GM21825 (cell line): ENCODE measurements around the gene GRAMD4.

Experiments used
- ATAC-seq: cut with Tn5 transposase; IDR thresholded peaks from one replicate; pipeline ENCODE4 v1.9.1; 2021; ENCODE audit warnings: mild to moderate bottlenecking, moderate library complexity; ENCODE audit not compliant: unreplicated experiment

Gene GRAMD4

DNA sequence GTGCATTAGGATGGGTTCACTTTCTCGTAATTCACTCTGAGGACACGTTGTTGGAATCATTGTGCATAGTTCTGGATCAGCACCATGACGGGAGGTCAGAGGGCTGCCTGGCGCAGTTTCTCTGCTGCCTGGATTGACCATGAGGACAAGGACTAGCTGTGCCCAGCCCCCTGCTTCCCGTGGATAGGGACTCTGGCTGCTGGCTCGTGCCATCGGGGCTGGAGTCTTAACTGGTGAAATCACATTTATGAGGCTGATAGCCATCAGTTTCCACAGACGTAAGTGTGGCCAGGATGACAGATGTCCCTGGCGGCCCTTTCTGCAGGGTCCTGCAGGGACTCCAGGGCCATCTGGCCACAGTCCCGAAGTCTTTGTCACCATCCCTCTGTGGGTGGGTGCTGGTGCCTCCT is 24.1 kb upstream of the GRAMD4 start:
- no peak for ATAC-seq

DNA sequence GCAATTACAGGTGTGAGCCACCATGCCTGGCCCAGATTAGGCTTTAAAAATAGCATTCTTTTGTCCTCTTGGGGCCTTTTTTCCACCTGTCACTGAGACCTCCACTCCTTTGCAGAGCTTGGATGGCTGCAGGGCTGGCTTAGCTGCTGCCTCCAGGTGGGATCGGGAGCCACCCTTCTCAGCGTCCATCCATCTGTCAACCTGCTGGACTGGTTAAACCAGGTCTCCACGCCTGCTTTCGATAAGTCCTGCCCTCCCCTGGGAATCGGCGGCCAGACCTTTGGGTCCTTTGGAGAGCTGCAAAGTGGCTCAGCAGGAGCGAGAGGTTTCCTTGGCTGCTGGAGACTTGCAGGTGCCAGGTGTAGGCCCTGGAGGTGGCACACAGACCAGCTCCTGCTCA is 23.4 kb upstream of the GRAMD4 start:
- no peak for ATAC-seq

DNA sequence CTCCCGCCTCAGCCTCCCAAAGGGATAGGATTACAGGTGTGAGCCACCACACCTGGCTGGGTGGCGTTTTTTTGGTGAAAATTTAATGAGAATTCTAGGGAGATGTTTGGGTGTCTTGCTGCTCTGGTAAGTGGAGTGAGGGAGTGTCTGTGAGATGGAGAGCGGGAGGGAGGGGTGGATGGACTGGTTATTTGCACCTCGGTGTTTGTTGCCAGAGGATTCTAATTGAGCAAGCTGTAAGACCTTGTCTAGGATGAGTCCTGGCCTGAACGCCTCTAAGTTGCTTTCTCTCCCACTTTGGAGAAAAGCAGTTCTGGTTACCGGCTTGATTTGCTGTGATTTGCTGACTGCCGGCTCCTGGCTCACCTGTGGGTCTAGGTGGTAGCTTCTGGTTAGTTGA is 22.0 kb upstream of the GRAMD4 start:
- no peak for ATAC-seq

DNA sequence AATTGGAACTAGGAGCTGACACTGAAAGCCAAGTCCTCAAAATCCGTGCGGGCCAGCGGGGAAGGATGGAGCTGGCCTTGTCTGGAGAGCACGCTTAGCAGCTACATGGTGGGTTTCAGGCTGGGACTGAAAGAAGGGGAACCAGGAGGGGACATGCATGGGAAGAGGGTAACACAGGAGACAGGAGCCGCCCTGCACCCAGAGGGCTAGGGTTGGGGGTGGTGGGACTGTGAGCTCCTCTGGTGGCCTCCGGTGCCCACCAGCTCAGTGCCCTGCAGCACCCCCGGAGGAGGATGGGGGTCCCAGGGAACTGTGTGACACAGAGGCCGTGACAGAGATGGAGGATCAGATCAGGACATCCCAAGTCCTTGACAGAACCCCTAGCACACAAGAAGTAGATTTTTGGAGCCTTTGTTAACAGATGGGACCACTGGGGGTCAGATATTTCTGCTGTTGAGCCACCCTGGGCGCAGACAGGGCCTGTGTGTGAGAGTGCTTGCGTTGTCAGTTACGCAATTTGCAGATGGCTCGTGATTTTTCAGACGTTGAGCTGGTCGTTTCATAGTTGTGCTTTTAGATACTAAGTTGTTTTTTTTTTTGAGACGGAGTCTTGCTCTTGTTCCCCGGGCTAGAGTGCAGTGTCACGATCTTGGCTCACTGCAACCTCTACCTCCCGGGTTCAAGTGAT is 21.3 kb upstream of the GRAMD4 start:
- ATAC-seq = no peak

DNA sequence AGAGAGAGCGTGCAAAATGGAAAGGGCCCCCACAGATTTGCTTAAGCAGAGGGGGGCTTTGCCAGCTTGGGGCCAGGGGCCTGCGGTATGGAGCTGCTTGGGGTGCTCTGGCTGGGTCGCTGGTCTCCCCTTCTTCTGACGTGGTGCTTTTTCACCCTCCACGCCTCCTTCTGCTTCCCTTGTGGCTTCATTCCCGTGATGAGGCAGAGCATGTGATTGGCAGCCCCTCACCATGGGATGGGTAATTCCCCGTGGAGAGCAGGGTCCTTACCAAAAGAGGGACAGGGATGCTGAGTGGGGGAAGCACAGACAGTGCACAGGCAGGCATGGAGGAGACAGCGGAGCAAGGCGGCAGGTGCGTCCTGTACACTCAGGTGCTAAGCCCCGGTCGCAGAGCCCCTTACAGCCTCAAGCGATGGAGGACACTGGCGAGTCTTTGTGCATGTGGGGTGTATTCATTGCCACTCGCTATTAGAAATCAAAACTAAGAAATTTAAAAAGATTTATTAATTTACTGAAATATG is 19.9 kb upstream of the GRAMD4 start:
- ATAC-seq = no peak

DNA sequence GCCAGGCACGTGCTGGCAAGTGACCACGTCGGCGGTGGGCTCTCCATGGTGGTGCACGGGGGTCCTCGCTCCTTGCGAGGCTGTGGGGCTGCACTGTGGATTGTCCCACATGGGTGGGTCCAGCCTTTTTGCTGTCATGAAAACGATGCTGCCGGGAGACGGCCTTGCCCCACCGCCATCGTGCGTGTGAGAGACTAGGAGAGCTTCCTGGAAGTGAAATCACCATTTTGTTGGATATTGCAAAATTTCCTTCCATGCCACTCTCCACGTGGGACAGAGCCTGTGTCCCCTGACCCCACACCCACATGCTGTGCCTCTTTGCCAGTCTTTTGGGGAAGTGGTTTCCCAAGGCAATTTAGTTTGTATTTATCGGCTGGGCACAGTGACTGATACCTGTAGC is 18.2 kb upstream of the GRAMD4 start:
- no peak for ATAC-seq

DNA sequence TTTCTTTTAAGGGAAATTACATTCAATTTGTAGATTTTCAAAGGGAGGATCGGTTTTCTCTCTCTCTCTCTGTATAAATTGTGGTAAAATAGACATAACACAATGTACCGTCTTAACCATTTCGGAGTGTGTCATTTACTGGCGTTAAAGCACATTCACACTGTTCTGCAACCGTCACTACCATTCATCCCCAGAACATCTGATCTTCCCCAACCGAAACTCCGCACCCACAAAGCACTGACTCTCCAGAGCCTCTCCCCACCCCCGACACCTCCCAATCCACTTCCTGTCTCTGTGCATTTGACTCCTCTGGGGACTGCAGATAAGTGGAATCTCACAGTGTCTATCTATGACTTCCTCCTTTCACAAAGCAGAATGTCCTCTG is 15.9 kb upstream of the GRAMD4 start:
- ATAC-seq = no peak

DNA sequence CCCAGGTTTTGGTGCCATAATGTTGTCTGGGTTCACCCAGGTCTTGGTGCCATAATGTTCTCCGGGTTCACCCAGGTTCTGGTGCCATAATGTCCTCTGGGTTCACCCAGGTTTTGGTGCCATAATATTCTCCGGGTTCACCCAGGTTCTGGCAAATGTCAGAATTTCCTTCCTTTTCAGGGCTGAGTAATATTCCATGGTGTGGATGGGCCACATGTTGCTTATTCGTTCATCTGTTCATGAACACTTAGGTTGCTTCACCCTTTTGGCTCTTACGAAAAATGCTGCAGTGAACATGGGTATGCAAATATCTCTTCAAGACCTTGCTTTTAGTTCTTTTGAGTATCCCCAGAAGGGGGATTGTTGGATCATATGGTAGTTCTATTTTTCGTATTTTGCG is 15.1 kb upstream of the GRAMD4 start:
- no peak for ATAC-seq

DNA sequence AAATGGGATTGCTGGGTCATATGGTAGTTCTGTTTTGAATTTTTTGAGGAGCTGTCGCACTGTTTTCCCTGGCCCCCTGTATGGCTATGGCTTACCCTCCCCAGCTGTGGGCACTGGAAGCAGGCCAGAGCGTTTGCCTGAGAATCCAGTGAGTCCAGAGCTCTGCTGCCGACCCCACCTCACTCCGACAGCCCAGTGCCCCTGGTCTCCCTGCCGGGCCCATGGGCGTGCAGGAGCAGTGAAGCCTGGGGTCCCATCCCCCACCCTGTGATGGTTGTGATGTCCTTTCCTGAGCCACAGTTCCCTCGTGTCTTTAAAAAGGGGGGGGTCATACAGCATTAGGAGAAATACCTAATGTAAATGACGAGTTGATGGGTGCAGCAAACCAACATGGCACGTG is 13.3 kb upstream of the GRAMD4 start:
- ATAC-seq = no peak

DNA sequence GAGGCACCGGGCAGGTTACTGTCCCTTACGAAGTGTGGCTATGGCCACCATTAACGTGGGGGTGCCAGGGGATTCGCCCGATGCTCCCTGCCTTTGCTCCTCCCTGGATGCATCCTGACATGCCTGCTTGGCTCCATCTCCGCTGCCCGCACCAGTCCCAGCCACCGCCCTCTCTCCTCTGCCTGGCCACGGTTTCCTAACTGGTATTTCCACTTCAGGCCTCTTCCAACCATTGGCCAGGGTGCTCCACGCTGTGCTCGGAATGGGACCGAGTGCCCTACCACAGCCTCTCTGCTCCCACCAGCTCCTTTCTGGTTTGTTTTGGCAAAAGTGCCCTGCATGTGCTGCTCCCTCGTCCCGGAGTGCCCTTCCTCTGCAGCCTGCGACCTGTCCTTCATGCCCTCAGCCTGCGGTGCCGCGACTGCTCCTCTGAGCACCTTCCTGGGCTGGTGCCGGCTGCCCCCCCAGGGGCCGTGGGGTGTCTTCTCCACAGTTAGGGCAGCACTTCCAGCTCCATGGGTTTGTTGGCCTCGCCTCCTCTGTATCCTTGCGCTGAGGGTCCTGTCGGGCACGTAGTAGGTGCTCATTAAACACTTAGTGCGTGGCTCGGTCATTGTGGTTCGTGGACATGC is 12.6 kb upstream of the GRAMD4 start:
- no peak for ATAC-seq

DNA sequence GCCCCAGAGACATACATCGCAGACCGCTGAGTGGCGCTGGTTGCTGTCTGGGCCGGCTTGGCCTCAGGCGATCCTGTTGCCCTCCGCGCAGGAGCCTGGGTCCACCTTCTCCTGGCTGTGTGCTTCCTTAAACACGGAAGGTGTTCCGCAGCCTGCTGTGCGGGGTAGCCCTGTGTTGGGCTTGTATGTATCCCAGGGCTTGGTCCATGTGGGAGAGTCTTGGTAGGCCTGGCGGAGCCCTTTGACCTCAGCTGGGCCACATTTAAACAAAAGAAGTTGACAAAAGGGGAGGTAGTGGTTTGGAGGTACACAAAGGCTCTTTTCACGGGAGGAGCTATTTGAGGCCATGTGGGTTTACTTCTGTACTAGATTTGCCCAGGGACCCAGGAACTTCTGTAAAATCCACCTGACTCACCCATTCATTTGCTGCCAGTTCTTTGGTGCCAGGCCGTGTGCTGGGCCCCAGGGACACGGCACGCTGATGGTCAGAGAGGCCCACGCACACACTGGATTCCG is 11.0 kb upstream of the GRAMD4 start:
- ATAC-seq = no peak

DNA sequence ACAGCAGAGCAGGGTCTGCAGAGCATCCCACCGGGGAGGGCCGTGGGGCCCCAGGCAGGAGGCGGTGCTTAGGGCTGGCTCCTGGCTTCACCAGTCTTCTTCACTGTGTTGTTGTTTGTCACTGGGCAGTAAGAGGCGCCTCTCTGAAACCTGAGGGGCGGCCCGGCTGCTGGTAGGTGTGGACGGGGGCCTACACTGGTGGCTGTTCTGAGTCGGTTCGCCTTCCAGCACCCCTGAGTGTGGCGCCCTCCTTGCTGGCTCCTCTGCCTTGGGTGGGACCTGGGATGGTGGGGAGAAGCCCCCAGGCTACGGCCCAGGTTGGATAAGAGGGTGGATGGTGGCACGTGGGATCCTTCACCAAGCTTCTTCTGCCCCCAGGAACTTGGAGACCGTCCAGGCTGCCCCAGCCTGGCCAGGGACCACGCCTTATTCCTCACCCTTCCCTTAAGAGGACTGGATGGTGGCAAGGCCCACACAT is 10.4 kb upstream of the GRAMD4 start:
- ATAC-seq = no peak

DNA sequence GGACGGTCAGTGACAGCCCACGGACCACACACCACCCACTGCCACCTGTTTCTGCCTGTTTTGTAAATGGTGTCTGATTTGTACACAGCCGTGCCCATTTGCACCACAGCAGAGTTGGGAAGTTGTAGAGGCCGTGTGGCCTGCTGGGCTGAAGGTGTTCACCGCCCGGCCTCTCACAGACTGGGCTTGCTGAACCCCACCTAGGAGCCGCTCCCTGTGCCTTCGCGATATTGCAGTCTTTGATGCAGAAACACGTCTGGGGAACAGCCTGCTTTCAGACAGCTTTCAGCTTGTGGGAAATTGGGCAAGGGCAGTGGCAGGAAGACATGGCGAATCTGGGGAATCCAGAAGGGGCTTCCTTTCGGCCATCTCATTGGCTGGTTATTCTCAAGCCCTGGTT is 9.8 kb upstream of the GRAMD4 start:
- no peak for ATAC-seq

DNA sequence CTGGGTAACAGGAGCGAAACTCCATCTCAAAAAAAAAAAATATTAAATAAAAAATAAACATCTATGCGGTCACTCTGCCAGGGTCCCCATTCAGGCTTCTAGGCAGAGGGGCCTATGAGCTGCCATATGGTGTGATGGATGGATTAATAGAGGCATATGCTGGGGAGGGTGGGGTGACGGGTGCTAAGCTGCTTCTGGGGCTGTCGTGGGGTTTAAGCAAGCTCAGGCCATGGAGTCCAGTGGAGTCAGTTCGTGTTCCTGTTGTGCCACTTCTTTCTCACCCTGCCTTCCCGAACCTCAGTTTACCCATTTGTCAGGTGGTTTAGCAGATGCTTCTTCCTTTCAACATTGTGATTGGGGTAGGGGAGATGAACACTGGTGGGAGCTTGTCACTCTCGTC is 9.0 kb upstream of the GRAMD4 start:
- no peak for ATAC-seq

DNA sequence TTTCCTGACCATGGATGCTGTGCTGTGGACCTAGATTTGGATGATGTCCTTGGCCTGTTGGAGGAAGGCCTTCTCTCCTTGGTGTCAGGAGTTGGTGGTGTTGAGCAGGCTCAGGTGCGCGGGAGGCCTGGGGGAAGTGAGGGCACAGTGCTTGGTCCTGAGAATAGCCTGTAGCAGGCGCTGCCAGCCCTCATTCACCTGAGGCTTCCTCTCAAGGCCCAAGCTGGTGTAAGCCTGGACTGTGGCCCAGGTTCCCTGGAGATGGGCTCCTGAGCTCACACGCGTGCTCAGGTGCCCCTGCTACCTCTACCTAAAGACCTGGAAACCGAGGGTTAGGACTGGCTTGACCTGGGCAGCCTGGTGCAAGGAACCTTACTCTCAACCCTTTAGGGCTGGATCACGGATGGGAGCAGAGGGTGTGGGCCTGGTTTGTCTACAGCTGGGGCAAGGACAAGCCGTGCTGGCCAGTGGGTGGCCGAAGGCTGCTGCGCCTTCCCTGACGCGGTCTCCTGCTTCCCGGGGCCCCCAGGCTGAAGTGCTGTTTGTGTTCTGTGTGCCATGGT is 7.8 kb upstream of the GRAMD4 start:
- ATAC-seq = no peak

DNA sequence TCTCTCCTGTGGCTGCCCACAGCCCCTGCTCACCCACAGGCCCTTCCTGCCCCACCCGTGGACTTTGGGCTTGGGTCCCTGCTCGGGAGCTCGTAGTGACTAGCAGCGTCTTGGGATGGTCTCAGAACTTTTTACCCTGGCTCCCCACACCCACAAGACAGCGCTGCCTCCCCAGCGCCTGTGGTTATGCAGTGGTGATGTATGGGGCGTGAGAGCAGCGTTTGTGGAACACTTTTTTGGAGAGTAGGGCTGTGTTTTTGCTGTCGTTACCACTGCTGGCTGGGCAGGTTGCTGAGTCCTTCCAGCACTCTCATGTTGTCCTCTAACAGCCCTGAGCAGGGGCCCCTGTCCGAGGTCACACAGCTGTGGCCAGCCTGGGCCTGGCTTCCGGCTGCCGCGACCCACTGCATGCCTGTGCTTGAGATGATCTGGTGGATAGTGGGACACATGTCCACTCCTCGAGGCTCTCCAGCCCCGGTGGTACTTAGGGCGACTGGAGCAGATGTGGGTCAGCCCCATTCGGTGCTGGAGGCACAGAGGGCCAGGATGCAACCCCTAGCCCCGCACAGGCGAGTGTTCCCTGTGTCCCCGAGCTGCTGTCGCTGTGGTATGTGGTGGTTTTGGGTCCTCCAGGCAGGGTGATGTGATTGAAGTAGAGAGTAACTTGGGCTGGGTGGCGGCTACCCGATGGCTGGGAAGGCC is 7.1 kb upstream of the GRAMD4 start:
- ATAC-seq = no peak

DNA sequence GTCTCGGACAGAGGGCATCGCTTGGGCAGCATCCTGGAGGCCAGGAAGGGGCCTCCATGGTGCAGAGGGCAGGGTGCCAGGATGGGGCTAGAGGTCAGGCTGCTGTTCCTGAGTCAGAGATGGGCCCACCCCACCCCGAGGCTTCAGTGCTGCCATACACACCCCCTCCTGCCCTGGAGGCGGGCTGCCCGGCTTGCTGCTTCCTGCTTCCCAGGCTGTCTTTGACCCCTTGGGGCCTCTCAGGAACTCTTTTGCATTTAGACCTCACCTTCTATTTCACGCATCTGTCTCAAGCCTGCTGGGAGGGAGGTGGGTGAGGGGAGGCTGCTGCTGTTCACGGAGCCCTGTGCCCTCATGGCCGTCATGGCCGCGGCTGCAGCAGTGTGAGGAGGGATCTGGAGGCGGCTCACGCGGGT is 6.6 kb upstream of the GRAMD4 start:
- ATAC-seq = no peak

DNA sequence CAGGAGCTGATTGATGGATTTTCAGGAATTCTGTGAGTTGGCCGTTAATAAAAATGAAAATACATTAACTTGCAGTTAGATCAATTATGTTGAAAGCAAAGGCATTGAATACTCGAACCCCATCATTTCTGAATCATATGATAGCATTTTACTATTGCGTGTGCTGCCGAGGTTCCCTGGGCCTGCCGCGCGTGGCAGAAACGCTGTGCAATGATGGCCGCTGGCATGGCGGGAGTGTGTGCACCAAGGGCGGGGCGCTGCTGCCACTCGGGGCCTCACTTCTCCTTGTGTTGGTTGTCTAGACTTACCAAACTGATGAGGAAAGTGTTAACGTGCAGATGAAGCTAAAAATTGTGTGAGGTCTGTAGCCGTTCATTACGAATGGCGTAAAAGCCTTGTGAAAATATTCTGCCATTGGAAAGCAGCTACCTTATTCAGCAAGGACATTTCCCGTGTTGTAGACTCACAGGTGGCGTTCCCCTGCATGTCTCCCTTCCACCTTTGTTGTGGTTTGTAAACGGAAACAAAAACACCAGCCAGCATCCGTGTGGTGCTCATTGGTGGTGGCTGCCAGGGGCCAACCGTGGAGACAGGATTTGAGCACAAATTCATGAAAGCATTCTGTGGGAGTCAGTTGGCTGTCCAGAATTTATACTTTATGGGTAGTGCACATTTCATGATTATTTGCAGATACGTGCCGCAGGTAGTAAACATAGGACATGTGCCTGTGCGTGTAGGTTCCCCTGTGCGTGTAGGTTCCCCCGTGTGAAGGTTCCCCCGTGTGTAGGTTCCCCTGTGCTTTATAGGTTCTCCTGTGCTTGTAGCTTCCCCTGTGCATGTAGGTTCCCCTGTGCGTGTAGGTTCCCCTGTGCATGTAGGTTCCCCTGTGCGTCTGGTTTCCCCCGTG is 5.9 kb upstream of the GRAMD4 start:
- no peak for ATAC-seq

DNA sequence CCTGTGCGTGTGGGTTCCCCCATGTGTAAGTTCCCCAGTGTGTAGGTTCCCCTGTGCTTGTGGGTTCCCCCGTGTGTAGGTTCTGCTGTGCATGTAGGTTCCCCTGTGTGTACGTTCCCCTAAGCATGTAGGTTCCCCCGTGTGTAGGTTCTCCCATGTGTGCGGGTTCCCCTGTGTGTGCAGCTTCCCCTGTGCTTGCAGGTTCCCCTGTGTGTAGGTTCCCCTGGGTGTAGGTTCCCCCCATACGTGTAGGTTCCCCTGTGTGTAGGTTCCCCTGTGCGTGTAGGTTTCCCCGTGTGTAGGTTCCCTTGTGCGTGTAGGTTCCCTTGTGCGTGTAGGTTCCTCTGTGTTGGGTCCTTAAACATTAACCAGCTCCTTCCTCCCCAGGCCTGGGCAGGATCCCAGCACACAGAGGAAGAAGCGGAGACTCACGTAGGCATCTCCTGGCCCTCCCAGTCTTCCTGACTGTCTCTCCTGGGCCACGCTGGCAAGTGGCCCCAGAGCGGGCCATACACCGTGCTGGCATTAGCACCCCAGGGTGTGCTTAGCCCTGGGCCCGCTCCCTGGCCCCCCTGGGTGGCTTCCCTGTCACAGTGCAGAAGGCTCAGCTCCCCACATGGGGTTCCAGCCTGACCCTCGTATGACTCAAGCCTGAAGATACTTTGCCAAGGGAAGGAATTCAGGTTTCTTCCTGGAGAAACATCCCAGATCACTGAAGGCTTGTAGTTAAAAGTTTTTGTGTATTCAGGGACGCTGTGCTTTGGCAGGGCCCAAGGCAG is 2.8 kb upstream of the GRAMD4 start:
- ATAC-seq = no peak
